GM18499 (cell line): Measurements from ENCODE around the gene SLAMF1.
"Not testable (repeated sequence)": the region's sequence is repeated elsewhere in the genome, so short reads cannot be mapped to it uniquely, and the experiment has no call there.

Source experiments
- ATAC-seq: cut with Tn5 transposase; IDR thresholded peaks from one replicate; pipeline ENCODE4 v1.9.1; 2021; ENCODE audit warnings: moderate number of reproducible peaks; ENCODE audit not compliant: insufficient read depth, unreplicated experiment

Gene SLAMF1

DNA sequence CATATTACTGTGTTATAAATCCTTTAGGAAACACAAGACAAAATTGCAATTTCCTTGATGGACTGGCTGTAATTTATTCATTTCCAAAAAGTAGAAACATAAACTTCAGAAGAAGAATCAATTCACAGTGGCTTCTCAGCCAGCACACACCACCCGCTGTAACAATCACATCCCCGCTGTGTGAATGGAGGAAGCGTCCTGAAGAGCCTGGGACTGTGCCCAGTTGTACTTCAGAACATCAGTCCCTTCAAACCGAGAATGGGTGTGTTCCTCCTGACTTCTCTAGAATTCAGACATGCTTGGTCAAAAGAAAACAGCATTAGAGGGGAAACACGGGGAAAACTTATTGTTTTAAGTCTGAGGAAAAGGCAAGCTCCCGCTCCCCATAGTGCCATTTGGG lies 38.8 kb downstream of the SLAMF1 start:
- no peak for ATAC-seq

DNA sequence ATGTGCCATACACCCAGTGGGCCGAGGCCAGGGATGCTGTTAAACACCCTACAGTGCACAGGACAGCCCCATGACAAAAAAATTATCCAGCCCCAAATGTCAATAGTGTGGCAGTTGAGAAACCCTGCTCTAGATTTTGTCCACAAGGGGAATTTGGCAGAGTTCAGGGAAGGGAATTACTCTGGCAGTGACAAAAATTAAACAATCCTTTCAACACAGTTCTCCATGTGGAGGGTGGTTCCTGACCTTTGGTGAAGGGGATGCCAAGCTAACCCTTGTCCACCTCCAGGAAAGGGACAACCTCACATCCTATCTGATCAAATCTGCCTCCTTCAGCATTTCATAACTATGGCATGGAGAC lies 39.2 kb downstream of the SLAMF1 start:
- ATAC-seq, result no peak

DNA sequence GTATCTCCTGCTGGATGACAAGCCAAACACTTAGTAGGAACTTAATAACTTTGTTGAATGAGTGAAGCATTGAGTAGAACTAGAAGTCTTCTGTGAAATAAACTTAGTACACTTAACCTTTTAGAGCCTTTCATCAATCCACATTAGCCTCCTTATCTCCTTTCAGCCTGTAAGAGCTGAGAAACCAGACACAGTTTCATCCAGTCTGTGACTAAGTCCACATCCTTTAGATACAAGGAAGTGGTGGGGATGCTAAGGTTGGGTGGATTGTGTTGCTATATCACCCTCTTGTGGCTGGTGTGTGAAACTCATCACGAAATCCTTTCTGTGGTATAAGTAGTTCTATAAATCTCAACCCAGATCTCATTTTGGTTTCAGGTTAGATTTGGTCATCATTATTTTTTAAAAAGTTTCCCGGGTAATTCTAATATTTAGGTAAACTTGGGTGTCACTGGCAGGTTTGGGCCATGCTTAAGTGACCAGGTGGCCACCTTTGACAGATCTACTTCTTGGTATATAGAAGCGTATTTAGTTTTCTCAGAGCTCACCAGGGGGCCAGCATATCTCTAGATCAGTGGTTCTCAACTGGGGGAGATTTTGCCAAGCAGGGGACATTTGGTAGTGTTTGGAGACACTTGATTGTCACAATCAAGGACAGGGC lies 39.7 kb downstream of the SLAMF1 start:
- ATAC-seq, result no peak

DNA sequence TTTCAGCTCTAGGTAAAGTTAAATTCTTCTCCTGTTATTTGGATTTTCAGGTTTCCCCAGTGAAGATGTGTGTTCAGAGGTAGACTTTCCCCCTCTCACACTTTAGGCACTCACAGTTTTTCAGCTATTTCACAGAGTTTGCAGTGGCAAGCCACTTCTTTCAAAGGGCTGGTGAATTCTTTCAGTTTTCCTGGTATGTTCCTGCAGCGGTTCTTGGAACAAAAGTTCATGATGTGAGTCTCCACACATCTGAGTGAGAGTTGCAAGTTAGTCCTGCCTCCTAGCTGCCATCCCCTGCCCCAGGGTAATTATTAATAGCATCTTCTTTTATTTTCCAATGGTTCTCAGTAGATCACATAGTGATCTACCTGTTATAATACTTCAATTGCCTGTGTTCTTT lies 40.2 kb downstream of the SLAMF1 start:
- no peak for ATAC-seq

DNA sequence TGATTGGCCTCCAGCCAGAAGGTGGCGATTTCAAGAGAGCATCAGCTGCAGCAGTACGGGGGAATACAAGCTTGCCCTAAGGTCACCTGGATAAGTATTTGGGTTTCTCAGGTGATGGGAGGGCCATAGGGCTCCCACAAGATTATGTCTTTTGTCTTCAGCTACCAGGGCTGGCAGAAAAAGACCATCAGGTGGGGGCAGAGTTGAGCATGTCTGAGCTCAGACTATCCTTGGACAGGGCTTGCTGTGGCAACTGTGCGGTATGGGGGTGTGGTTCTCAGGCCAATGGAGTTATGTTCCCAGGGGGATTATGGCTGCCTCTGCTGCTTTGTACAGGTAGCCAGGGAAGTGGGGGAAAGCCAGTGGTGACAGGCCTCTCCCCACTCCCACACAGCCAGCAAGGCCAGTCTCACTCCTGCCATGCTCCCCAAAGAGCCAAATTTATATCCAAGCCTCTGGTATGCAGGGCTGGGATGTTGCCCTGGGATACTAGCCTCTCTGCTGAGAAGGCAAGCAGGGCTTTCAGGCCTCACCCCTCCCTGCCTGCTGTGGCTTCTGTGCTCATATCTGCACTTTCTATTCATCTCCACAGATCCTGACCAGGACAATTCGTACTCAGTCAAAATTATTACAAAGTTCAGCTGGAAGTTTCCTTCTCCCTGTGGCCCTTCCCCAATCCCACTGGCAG lies 40.9 kb downstream of the SLAMF1 start:
- ATAC-seq, result no peak

DNA sequence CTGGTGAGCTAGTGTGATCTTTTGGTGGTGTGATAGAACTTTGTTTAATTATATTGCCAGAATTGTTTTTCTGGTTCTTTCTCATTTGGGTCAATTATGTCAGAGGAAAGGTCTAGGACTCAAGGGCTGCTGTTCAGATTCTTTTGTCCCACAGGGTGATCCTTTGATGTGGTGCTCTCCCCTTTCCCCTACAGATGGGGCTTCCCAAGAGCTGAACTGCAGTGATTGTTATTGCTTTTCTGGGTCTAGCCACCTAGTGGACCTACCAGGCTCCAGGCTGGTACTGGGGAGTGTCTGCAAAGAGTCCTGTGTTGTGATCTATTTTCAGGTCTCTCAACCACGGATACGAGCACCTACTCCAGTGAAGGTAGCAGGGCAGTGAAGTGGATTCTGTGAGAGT lies 41.6 kb downstream of the SLAMF1 start:
- ATAC-seq, result no peak

DNA sequence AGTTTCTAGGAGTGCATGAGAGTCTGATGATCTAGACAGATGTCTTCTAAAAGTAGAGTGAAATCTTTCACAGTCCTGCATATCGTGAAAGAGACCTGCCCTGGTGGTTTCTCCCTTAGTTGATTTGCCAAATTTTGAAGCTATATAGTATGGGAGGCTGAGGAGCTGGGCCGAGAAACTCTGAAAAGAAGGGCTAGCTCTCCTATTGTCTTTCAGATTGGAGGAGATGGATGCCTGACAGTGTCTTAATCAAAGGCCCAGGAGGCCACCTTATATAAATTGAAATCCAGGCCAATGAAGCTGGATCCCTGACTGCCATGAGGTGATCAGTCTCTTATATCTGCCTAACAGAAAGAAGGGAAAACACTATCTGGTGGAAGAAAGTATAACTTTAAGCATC lies 49.1 kb downstream of the SLAMF1 start:
- no peak for ATAC-seq

DNA sequence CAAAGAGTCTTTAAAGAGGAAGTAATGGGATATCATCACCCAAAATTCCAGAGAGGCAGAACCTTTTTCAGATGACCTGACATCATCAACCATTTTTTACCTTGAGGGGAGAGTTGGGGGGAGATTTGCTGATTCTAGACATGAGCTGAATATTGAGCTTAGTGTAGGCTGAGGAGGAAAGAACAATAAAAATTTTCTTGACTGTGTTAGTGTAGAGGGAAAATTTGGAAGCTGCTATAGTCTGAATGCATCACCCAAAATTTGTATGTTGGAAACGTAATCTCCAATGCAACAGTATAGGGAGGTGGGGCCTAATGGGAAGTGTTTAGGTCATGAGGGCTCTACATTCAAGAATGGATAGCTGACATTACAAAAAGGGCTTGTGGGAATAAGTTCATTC lies 49.8 kb downstream of the SLAMF1 start:
- no peak for ATAC-seq

DNA sequence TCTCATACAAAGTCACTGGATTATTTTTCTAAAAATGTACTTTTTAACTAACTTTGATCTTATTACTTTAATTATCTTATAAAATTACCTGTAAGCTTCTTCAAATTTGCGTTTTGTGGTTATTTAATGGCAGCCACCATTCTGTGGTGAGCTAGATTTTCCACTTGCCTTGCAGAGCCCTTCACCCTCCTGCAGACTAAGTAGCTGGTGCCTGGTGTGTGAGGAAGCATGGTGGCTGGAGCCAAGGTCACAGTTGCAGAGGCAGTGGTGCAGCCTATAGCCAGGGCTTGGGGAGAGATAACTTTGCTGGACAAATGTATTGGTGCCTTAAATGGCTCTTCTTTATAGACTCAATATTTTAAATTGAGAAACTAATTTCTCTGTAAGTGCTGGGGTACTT lies 56.4 kb downstream of the SLAMF1 start:
- ATAC-seq, result no peak

DNA sequence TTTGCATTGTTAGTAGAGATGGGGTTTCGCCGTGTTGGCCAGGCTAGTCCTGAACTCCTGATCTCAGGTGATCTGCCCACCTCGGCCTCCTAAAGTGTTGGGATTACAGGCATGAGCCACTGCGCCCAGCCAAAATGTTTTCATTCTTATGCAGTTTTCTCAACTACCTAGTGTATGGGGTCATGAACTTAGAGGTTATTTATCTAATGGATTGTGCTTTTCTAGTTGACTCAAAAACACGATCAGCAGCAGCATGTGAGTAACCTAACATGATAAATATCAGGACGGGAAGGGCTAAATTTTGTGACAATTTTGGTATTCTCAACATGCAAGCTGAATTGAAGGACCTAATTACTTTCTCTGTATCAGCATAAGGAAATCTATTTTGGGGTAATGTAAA lies 58.4 kb downstream of the SLAMF1 start:
- ATAC-seq, result no peak

DNA sequence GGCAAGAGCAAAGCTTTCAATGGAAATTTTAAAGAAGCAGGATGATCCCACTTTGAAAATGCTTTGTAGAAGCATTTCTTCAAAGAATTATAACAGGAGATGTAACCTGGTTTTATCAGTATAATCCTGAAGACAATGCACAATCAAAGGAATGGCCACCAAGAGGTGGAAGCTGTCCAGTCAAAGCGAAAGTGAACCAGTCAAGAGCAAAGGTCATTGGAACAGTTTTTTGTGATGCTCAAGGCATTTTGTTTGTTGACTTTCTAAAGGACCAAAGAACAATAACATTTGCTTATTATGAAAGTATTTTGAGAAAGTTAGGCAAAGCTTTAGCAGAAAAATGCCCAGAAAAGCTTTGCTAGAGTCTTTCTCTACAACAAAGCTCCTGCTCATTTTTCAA lies 62.1 kb downstream of the SLAMF1 start:
- no peak for ATAC-seq

DNA sequence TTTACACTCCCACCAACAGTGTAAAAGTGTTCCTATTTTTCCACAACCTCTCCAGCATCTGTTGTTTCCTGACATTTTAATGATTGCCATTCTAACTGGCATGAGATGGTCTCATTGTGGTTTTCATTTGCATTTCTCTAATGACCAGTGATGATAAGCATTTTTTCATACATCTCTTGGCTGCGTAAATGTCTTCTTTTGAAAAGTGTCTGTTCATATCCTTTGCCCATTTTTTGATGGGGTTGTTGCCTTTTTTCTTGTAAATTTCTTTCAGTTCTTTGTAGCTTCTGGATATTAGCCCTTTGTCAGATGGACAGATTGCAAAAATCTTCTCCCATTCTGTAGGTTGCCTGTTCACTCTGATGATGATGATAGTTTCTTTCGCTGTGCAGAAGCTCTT lies 63.9 kb downstream of the SLAMF1 start:
- not testable (repeated sequence) for ATAC-seq

DNA sequence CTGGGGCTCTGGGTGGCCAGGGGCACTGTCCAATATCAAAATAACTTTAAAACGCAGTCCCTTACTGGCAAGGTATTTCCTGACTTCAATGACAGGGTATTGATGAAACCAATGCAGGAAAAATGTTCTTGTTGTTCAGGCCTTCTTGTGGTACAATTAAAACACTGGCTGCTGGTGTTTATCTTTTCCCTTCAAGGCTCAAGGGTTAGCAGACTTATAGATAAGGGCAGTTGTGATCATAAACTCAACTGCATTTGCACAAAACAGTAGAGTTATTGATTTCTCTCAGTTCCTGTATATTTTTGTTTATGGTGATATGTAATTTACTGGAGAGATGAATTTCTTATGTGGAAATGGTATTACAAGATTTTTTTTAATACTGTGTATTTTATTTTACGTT lies 64.9 kb downstream of the SLAMF1 start:
- no peak for ATAC-seq

DNA sequence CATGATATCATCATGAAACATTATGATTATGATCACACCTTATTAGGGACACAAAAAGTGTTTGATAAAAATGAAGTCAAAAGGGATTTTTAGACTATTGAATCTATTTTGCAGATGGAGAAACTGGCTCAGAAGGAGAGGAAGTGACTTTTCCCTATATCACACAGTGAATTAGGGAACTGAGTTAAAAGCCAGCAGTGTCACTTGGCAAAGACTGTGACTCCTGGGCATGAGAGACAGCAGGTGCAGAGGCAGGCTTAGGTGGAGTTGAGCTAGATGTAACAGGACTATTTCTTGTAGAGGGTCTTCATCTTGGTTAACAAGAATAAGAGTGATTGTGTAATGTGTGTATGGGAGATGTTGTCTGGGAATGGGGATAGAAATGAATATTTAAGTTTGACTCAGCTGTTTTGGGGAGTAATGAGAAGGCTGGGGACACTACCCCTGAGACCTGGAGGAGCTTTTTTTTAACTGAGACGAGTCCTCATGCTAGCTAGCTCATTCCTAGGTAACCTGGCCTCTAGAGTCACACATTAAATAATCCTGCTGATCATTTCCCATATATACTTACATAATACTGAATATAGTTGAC lies 66.5 kb downstream of the SLAMF1 start:
- no peak for ATAC-seq

DNA sequence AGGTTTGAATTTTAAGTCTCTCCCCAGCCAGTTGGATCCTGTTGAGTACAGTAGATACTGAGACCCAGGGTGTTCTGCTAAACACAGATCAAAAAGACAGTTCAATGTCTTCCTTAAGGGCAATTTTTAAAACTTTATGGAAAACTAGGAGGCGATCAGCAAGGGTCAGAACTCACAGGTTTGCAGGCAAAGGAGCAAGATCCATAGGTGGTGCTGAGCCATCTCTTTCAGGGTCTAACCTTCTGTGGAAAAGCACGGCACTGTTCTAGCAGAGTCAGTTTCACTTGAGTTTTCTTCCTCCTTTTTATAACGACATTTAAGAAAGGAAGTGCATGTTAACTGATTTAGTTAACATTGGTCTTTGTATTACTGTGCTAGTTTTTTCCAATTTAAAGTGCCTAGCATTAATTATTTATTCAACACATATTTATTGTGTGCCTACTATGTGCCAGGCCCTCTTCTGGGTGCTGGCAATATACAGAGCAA lies 67.6 kb downstream of the SLAMF1 start, which contains the start of gene CD84:
TSS of gene CD84 (minus strand) at position 281 of the 486 bp plus-strand sequence. CDS start at position 222, 59 bp downstream.
- ATAC-seq, result no peak

DNA sequence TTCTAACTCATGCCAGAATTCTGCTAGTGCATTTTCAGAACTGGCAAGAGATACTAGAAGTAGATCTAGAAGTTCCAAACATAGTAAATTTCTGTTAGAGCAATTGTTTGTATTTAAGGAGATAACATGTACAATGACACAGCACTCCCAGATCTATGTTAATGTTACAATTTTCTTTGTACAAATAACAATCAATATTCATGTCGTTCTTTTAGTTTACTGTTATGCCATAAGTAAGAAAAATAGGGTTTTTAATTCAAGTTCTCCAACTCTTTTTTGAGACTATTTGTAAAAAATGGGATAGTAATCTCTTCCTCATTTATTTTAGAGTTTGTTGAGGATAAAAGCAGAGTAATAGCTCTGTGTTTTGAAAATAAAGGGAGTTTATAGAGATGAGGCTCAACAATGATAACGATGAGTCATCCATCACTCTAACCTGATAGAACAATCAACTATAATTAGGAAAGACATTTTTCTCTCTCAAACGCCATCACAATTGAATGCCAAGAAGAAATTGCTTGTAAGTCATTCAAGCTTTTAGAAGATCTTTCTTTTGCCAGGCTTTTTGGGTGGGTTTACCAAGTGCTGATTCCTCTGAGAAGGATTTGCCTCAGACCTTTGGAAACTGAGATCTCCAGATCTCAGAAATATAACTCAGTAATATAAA lies 68.2 kb downstream of the SLAMF1 start:
- ATAC-seq, result no peak

DNA sequence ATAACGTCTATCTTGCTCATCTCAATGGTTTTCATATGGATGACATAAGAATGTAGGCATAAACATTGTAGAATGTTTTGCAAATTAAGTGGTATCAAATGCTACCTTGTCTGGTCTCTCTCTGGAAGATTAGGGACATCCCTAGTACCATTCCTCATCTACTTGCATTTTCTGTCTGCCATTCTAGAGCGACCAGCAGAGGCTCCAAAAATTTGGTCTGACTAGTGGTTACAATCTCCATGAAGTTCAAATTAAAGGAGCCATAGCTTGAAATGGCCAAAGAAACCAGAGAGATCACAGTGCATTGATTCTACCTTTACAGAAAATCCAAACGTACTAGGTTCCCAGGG lies 68.7 kb downstream of the SLAMF1 start:
- ATAC-seq, result no peak

DNA sequence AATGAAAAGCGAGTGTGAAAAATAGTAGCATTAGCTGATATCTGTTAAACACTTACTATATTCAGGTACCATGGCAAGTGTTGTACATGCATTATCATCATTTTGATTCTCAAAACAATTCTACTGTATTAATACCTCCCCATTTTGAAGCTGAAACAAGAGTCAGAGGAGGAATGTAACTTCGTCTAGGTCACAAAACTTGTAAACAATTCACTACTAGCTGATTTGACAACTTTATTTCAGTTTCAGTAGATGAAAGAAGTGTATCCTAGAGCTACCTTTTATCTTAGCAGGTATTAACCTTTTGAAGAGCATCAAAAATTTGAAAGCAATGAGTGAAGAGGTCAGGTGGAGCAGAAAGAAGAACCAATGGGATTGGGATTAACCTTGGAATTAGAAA lies 69.2 kb downstream of the SLAMF1 start:
- no peak for ATAC-seq

DNA sequence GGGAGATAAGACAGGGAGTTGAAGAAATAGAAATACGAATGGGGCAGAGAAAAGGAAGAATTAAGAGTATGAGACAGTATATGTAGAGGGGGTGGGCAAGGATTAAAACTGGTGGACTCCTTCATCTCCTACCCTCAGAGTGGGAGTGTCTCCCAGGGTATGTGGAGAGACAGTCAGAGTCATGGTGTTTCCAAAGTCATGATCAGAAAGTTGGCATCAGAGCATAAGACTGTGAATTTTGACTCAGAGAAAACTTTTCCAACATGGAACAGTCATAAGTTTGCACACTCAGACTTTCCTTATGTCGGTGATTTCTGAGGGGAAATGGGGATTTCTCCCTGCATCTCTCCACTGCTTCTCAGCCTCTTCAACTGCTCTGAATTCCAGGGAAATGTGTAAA lies 70.0 kb downstream of the SLAMF1 start:
- no peak for ATAC-seq

DNA sequence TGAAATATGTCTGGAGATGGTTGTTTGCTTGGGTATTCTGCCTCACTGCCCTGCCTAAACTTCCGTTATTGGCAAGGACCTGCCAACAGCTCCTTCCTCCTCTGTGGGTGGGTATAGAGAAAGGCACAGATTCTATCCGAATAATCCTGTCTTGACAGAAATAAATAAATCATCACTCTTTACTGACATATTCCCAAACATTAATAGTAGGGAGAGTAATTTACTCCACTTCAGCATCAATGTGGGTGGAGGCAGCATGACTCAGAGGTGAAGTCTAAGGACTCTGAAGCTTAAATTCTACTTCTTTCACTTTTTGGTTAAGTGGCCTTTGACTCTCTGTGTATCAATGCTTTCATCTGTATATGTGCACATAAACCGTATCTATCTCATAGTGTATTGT lies 70.5 kb downstream of the SLAMF1 start:
- no peak for ATAC-seq

DNA sequence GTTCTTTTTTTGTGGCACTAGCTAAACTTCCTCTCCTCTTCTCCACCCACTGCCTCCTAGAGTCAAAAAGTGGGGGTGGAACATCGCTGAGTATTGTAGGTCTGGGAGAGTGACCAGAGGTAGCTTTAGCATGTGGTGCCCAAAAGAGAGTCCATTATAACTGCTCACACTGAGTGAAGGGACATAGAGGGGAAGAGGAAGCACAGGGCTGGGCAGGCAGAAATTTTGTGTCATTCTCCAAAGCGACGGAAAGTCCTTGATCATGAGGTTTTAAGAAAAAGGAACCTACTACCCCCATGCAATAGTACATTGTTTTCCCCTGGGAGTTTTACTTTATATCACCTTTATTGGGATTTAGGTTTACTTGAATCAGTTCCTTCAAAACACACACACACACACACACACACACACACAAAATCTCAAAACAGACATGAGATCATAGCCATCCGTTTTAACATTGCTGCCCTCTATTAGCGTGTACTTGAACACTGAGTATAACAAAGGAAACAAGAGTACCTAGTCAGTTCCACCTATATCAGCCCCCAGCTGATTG lies 71.7 kb downstream of the SLAMF1 start:
- no peak for ATAC-seq
